HG03095 (cell line): Measurements from ENCODE around the gene LRRIQ1.

Source experiments
- ATAC-seq: cut with Tn5 transposase; IDR thresholded peaks from one replicate; pipeline ENCODE4 v1.9.1; 2021; ENCODE audit warnings: moderate library complexity; ENCODE audit not compliant: unreplicated experiment

The LRRIQ1 gene

DNA sequence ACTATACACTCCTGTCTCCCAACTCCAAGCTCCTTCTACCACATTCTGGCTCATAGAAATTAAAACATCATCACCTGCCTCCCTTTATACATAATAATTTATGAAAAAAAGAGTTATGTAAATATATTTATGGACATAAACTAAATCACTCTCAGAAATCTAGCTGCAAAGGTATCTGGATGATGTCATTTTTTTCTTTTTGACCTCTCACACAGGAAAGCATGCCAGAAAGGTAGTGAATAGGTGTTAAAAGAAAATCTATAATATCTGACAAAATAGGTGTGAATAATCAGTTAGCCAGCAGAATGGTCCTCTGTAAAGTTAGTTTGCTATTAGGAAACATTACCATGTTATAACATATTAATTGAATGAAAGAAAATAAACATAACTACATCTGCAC, 7.7 kb downstream of the LRRIQ1 start:
- ATAC-seq, result no peak

DNA sequence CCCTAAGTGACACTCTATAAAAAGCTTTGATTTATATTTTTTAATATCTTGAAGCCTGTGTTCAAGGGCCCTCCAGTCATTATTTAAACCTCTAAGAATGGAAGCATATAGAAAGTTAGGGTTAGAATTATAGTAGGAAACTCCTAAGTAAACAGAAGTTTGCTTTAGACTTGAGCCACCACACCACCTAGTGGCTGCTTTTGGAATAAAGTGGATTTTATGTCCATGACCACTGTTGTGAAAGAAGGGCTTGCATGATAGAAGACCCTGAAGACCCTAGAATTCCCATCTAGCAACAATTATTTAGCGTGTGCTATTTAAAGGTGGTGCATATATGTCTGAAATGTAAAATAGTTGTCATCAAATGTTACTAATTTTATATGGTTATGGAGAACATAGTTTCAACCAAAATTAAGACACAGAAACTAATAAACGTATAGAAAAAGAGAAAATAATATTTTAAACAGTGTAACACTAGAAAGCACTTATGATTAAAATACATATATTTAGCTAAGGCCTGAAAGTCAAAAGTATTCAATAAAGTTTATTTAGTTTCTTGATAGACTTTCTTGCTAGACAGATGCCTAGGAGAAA, 21.3 kb downstream of the LRRIQ1 start:
- ATAC-seq, result peak; percentile 90

DNA sequence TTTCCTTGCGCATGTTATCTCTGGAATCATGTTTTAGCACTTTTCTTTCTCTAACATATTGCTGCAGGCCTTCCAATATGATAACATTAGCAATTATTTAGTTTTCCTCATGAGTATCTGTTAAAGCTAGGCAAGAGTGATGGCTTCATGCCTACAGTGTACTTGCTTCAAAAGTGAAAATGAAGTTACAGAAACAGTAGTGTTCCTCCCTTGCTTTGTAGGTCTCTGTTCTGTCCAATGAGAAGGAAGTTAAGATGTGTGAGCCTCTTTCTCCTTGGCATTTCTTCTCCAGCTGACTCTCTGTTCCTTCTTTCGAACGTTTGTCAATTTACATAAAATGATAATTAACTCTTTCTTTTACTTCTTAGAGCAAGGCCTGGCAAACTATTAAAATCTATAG, 22.2 kb downstream of the LRRIQ1 start:
- ATAC-seq, result no peak

DNA sequence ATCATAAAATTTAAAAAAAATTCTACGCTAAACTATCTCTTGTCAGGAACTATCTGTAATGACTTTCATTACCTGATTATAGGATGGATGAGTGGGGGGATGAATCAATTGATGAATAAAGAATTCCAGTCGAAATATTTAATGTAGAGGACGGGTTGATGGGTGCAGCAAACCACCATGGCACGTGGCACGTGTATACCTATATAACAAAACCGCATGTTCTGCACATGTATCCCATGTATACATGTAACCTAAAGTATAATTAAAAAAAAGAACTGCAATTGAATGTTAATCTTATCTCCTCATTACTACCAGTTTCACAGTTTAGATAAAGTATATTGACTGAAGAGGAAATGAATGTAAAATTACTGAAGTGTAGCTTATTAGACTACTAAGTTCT, 23.4 kb downstream of the LRRIQ1 start:
- no peak for ATAC-seq

DNA sequence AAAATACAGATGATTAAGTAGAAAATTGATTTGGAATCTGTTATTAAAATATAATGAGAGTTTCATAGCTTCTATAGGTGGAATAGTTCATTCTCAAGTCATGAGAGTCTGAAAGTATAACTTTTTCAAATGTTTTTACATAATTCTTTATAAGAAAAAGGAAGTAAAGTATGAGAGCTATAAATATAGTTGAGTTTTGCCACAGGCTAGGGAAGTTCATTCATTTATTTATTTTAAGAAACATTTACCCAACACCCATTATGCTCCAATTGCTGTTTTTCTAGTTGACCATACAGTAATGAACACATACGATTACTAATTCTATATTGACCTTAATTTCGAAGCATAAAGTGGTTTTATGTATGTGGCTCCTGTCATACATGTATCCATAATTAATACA, 24.8 kb downstream of the LRRIQ1 start:
- no peak for ATAC-seq

DNA sequence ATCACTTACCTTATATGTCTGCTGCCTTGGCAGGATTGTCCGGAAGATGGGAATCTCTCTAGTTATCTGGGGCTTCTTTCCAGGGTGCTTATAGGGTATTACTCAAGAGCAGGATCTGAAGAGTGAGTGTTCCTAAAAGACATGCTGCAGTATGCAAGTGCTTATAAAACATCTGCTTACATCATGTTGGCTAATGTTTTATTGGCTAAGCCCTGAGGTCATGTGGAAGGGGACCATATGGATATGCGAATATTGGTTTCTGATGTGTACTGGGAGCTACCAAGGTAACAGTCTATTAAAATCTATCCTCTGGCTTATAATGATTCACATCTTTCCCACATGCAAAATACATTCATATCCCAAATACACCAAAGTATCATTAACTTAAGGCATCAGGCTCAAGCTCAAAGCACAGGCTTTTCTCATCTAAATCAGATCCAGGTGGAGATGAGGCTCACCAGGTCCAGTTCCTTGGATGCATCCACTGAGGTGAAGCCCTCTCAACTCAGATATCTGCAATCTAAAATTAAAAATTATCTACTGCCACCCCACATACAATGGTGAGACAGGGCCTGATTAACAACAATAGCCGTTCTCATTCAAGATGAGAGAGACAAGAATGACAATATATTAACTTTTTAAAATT, 29.8 kb downstream of the LRRIQ1 start:
- ATAC-seq, result no peak

DNA sequence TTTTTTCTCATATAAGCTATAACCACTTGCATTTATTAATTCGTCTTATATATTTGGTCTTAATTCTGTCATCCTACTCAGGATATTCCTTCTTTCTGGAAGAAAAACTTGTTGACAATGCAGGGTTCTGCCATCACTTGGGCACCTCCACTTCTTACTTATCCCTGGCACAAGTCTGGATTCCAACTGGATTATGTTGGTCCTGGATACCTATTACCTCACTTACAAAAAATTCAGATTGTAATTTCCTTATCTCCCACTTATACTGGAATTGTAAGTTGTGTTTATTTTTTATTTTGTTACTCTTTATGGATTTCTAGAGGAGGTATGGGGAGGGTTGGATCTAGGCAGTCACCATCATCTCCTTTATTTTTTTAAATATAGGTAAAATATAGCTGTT, 36.7 kb downstream of the LRRIQ1 start:
- ATAC-seq, result no peak

DNA sequence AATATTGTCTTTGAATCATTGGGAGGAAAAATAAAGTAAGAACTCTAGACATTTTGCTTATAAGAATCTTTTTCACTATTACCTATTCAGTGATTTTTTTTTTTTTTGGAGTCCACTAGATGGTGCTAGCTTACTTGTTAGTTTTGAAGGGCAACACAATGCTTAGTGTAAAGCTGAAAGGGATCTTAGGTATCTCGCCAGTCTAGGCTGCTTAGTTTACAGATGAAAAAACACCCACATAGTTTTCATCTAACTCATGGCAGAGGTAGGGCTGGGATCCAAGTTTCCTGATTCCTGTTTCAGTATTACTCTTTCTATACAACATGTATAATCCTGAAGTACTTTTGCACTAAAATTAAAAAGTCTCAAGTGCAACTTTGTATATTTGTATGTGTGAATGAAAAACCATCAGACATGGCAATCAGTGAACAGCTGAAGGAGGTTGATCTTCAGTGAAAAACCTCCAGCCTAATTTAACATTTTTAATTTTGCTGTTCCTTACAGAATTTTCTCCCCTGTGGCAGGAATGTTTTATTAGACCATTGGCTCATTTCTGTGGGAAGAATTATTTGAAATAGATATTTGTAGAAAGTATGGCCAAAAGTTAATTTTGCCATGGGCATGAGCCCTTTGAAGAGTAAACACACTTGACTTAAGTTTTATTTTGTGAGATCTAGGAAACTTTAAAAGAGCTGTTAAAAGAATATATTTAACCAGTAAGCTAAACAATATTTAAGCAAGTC, 40.7 kb downstream of the LRRIQ1 start:
- peak; percentile 91 for ATAC-seq

DNA sequence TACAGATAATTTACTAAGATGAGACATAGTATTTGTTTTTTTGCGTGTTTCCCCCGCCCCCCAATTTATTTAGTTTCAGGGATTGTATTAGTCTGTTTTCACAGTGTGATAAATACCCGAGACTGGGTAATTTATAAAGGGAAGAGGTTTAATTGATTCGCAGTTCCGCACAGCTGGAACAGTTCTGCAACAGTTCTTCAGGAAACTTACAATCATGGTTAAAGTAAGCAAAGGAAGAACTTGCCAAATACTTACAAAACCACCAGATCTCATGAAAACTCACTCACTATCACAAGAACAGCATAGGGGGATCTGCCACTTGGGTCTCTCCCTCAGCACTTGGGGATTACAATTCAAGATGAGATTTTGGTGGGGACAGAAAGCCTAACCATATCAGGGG, 48.9 kb downstream of the LRRIQ1 start:
- no peak for ATAC-seq

DNA sequence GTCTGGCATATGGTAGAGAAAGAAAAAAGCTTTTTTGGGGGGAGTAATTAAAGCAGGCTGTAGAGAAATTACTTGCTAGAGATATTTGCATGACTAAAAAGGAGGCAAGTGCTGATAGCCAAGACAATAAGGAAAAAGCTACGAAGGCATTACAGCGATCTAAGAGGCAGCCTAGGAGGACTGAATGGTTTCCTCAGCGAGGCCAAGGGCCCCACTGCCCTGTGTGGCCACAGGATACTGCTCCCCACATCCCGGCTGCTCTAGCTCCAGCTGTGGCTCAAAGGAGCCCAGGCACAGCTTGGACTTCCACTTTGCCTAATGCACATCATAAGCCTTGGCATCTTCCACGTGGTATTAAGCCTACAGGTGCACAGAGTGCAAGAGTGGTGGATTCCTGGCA, 53.6 kb downstream of the LRRIQ1 start:
- ATAC-seq, result no peak

DNA sequence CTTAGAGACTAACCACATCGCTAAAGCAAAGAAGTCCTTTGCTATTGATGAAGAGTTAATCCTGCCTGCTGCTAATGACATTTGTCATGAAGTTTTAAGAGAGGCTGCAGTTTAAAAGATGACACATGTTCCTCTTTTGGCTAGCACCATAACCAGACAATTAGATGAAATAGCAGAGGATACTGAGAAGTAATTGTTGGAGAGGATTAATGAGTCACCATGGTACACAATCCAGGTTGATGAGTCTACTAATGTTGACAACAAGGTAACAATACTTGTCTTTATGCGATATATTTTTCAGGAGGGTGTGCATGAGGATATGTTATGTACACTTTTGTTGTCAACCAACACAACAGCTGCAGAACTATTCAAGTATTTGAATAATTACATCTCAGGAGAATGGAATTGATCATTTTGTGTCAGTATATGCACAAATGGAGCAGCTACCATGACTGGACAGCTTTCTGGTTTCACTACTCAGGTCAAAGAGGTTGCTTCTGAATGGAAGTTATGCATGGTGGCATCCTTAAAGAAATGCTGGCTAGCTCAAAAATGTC, 56.7 kb downstream of the LRRIQ1 start:
- ATAC-seq, result no peak

DNA sequence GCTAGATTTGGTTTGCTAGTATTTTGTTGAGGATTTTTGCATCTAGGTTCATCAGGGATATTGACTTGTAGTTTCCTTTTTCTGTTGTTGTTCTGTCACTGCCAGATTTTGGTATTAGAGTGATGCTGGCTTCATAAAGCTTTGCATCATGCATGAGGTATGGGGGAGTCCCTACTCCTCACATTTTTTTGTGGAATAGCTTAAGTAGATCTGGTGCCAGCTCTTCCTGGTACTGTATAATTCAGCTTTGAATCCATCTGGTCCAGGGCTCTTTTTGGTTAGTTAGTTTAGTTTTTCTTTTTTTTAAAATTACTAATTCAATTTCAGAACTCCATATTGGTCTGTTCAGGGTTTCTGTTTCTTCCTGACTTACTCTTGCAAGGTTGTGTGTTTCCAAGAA, 59.4 kb downstream of the LRRIQ1 start:
- ATAC-seq, result no peak

DNA sequence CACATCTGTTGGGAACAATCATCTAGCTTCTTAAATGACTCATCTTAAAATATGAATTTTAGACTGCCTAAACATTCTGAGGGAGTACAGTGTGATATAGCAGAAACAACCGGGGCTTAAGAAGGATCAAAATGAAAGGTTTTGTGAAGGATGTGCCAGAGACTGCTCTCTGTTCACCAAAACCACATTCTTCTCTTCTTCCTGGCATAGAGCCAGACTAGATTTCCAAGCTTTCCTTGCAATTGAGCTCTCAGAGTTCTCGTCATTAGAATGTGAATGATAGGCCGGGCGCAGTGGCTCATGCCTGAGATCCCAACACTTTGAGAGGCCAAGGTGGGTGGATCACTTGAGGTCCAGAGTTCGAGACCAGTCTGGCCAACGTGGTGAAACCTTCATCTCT, 94.5 kb downstream of the LRRIQ1 start:
- no peak for ATAC-seq

DNA sequence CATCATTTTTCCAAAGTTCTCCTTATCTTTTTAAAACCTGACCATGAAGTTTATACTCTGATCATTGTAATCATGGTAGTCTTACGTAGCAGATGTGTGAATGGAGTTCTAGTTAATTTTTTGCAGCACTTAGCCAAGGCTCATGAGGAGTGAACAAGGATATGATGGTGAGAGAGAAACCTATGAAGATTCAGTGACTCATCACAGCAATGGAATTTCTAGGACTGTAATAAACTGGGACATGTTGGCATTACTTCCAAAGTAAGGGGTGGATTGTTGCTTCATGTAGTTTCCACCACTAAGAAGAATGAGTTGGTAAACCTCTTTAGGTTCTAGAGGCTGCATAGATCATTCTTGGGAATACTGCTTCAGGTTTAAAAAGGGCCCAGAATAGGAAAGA, 102.7 kb downstream of the LRRIQ1 start:
- no peak for ATAC-seq

DNA sequence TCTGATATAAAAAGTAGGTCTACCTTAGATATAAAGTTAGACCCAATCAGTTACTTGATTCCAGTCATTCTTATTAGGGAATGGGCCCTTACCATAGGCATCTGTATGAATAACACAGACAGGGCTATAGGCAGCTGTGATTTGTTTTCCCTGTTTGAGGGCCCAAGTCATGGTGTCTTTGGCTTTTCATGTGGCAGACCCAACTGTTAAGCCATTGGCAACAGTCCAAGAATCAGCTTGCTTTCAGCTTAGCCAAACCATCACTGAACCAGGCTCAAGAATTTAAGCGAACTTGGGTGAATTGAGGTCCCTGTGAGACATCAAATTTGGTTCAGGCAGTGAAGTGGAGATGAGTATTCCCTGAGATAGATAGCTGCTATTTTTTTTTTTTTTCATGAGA, 111.2 kb downstream of the LRRIQ1 start:
- ATAC-seq, result no peak

DNA sequence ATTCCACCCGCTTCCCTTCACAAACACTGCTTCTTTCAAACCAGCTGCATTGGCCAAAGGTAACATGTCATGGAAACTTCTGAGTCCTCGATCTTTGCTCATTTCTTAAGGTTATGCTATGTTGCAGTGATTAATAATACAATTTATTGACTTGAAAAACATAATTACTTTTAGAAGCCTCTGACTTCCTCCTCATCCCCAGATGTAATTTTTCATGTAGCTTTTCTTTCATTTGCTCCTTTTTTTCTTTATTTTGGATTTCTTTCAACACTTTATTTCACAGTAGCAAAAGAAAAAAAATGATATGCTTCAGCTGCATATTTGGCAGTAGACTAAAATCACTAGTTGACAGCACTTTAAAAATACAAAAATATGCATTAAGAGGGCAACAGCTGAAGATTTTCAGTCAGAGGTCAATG, 116.2 kb downstream of the LRRIQ1 start:
- ATAC-seq, result no peak

DNA sequence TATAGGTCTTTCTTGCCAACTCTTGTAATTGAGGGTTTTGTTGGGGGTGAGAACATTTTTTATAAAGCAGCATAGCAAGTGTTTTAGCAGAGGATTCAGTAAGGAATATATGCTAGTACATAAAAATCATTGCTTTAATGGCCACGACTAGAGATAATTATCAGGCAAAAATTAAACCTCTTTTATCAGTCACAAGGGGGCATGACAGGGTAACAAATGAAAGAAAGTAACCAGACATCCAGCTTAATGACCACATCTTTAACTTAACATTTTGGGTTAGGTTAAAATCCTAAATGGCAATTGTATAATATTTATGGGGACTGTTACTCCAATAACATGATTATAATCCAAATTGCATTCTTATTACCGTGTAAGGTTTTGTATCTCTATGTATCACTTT, 119.6 kb downstream of the LRRIQ1 start:
- ATAC-seq, result no peak

DNA sequence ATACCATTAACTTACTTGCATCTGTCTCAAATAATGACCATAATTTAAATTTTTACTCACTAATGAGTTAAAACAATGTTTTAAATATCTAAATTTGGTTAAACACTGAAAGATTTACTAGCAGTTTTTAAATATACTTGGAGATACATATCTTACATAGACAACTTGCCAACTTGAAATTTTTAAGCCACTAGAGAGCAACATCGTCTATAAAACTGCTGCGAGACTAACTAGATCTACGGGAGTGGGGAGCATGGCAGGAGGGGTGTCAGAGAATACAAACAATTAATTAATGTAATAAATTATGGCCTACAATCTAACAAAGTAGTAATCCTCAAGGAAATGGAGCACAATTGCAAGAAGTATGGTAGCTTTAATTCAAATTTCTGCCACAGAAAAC, 120.4 kb downstream of the LRRIQ1 start:
- ATAC-seq, result no peak

DNA sequence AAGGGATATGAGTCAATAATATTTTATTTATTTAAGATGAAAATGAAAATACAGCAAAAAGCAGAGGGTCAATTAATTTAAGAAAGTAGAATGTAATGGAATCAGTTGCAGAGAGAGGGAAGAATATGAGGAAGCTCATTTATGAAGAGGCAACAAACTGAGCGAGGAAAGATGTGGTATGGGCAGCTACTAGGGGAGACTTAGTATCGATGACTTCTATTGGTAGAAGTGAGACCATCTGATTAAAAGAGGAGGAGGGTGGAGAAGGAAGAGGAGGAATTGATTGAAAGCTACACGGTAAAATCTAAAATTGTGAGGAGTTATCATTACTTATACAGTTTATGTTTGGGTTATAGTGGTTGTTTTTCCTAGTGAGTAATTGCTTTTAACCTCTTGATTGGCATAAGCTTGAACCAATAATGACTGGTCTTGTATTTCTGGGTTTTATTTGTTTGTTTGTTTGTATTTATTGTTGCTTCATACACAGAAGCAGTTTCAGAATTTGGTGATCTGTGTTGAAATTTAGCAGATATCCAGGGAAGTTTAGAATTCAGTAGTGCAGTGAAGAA, 121.0 kb downstream of the LRRIQ1 start:
- ATAC-seq, result no peak

DNA sequence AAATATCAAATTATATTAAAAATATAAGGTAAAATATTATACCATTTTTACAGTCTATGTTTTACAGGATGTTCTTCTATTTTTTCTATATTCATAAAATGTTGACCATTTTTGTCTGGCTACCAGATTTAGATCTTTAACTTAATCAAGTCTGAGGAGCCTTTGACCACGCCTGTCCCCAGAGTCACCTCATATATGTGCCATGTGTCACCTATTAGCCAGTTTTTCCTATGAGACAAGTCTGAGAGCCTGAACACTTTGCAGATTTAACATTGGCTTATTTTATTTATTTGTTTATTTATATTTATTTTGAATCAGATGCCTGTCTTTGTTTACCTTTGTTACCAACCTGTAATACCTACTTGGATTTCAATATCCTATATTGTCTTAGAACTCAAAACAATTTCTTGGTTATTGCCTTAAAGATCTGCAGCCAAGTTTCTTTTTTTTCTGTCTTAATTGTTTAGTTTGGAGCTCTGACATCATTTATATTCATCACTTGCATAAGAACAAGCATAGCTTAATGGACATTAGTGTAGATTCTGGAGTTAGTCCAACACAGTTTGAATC, 127.7 kb downstream of the LRRIQ1 start:
- no peak for ATAC-seq

DNA sequence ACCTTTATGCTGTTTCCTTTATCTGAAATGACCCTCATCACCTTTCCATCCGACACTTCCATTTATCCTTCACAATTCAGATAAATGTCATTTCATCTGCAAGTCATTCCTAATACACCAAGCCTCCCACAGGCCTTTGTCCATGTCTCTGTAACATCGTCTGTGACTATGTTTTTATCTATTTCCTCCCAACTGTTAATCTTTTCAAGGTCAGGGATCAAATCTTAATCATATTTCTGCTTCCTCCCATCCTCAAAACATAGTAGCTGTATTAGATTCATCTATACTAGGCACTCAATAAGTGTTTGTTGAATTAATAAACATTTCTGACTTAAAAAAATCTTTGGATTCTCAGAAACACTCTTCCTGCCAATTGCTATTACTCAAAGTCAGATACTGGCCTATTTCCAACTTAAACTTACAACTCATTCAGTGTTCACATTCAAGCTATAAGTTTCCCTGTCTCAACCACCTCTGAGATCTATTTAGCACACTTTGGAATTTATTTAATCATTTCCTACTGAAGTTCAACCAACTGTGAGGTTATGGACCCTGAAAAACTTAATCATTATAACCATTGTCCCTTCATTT, 143.6 kb downstream of the LRRIQ1 start:
- no peak for ATAC-seq
